Activated naive CD8-positive, alpha-beta T cell treated with anti-CD3 and anti-CD28 coated beads, Interleukin-2, amount 10 ng/mL, durations not matched to agents 7 days and 5 days (primary cell): ENCODE measurements around the gene ZNF791. TPM values are rescaled to one million over a fixed set of nuclear protein-coding genes. Genes with fewer than 3 reads are reported as not detected.
"Not testable (repeated sequence)": the region's sequence is repeated elsewhere in the genome, so short reads cannot be mapped to it uniquely, and the experiment has no call there.

Source experiments
- ATAC-seq: fragments of 150-1000 bp; cut with Tn5 transposase; one replicate; pipeline ENCODE4 v1.10.0; 2021; ENCODE audit warnings: low read depth, moderate library complexity
- POLR2A ChIA-PET: fragments of 350-600 bp; sonication (Branson Sonifier 250); formaldehyde crosslinking; loops from one replicate; lab custom pipeline; 2021; ENCODE audit warnings: antibody characterized with exemption; lab: Charles Lee
- DNase-seq: peaks from one replicate; pipeline ENCODE4 v3.0.0; 2021
- H3K27ac Mint-ChIP-seq: one replicate; pipeline ENCODE4 v1.8.0; 2022; ENCODE audit warnings: mild to moderate bottlenecking, mixed read lengths
- H3K27me3 Mint-ChIP-seq: one replicate; pipeline ENCODE4 v1.8.0; 2022; ENCODE audit warnings: mild to moderate bottlenecking, moderate library complexity, mixed read lengths
- H3K36me3 Mint-ChIP-seq: one replicate; pipeline ENCODE4 v1.8.0; 2021; ENCODE audit warnings: mild to moderate bottlenecking, mixed read lengths
- H3K4me1 Mint-ChIP-seq: one replicate; pipeline ENCODE4 v1.8.0; 2021; ENCODE audit warnings: mixed read lengths
- H3K4me3 Mint-ChIP-seq: one replicate; pipeline ENCODE4 v1.8.0; 2022; ENCODE audit warnings: mild to moderate bottlenecking, moderate library complexity, mixed read lengths
- H3K9me3 Mint-ChIP-seq: one replicate; pipeline ENCODE4 v1.8.0; 2021; ENCODE audit warnings: mixed read lengths
- total RNA-seq, 2 experiments: library from RNA; stranded (reverse); gene quantifications; one replicate each; pipeline ENCODE4 v1.2.3, GENCODE V29; 2021

Gene ZNF791
- 10 to 100 TPM; 37.1 to 42.7 TPM for total RNA-seq

DNA sequence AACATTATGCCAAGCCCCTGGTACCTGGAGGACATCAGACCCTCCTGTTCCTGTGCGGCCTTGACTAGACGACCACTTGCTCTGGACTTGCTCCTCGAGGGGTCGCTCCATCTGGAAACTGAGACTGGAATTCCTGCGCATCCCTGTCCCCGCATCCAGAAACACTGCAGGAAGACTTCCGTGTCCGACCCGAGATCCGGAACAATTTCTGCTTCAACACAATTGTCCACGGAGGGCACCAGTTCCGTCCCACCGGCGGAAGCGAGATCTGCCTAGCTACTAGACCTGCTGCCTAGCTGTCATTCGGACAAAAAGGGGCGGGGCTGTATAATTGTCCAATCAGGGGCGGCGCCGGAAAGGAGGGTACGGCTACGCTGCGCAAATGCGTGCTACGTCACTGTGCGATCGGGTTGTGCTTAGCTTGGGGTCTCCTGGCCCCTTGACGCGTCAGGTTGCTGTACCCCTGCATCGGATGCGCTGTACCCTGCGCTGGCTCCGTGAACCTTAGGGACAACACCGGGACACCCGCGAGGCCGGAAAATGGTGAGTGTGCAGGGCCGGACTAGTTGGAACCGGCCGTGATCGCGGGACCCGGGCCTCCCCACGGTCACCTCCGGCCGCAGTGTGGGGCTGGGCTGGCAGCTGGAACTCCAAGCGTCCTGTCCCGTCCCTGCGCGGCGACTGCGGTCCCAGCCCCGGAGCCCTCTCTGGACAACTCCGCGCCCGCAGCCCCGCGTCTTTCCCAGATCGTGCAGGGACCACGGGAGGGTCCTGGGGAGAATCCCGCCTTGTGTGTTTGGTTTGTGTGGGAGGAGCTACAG, at the start of gene ZNF791, which contains the start of gene ZNF490:
Gene ZNF791 (plus strand): TSS at position 381 of the 821 bp plus-strand sequence. CDS start 160 bp downstream, at position 541.
Gene ZNF490 (minus strand): TSS at position 274 of the 821 bp plus-strand sequence. CDS start 133 bp downstream, at position 141.
- peaks cover 18% of the 10 kb centered on the region for H3K36me3 Mint-ChIP-seq
- POLR2A ChIA-PET: interaction anchor here (0.6 to 2.0 kb wide), 11 partner anchors 13 to 181 kb away, joined by 3 to 8 read pairs (median 3); partner anchors contain the start of genes DHPS, JUNB, MAN2B1 and WDR83
- ATAC-seq: peak; percentile 88

DNA sequence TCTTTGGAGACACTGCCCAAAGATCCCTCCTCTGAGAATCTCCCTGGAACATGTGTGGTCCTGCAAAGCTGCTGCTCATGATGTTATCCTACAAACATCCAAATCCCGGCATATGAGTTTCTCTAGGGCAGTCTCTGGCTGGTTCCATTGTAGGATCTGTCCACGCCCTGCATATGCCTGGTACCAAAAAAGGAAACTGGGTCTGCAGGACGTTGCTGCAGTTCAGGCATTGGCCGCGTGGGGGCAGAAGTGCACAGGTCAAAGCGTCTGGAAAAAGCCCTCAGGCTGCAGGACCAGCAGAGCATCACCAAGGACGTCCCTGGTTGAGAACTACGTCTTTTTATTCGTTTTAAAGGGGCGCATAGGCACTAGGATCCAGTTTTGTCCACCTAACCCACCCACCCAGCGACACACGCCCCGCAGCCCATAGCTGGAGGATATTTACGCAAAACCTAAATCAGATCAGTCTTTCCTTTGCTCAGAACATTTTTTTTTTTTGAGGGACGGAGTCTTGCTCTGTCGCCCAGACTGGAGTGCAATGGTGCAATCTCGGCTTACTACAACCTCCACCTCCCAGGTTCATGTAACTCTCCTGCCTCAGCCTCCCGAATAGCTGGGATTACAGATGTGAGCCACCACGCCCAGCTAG, 46.6 kb upstream of the ZNF791 start:
- peak; percentile 85 for ATAC-seq
- Mint-ChIP-seq H3K4me1 (peaks cover 5% of the 10 kb centered on the region), H3K9me3 (no peaks in the 10 kb centered on the region), H3K27me3 (peaks cover 3% of the 10 kb centered on the region), H3K27ac (peak overlapping the region; percentile 5), H3K4me3 (peak overlapping the region; percentile 41), H3K36me3 (no peaks in the 10 kb centered on the region)
- POLR2A ChIA-PET: interaction anchor here (0.9 to 1.9 kb wide), 3 partner anchors 102 to 112 kb away, joined by 4 to 5 read pairs (median 4); partner anchors contain the start of genes MAN2B1 and WDR83
- DNase-seq: peak; percentile 96

More for the DNA sequence above, at the start of gene ZNF791, which contains the start of gene ZNF490:
- H3K27ac Mint-ChIP-seq: peak within 1 kb of the TSS; percentile 99
- H3K4me3 Mint-ChIP-seq: peak within 1 kb of the TSS; percentile 99
- DNase-seq: peak; percentile 91
- H3K4me1 Mint-ChIP-seq: peaks cover 26% of the 10 kb centered on the region
- no peaks in the 10 kb centered on the region for H3K9me3 Mint-ChIP-seq
- no peaks in the 10 kb centered on the region for H3K27me3 Mint-ChIP-seq

DNA sequence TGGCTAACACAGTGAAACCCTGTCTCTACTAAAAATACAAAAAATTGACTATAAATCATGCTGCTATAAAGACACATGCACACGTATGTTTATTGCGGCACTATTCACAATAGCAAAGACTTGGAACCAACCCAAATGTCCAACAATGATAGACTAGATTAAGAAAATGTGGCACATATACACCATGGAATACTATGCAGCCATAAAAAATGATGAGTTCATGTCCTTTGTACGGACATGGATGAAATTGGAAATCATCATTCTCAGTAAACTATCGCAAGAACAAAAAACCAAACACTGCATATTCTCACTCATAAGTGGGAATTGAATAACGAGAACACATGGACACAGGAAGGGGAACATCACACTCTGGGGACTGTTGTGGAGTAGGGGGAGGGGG, 44.3 kb upstream of the ZNF791 start:
- H3K36me3 Mint-ChIP-seq, DNase-seq, H3K4me3 Mint-ChIP-seq, H3K9me3 Mint-ChIP-seq, H3K27ac Mint-ChIP-seq, POLR2A ChIA-PET, H3K27me3 Mint-ChIP-seq, H3K4me1 Mint-ChIP-seq, ATAC-seq: not testable (repeated sequence)

DNA sequence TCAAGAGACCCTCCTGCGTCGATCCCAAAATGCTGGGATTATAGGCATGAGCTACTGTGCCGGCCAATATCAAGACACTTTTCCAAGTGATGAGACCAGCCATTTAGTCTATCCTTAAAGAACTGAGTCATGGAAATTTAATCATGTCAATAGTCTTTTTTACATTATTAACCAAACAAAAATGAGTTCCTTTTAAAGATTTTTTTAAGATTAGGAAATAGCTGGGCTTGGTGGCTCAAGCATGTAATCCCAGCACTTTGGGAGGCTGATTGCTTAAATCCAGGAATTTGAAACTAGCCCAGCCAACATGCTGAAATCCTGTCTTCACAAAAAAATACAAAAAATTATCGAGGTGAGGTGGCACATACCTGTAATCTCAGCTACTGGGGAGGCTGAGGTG, 42.8 kb upstream of the ZNF791 start:
- peaks cover 5% of the 10 kb centered on the region for H3K4me1 Mint-ChIP-seq
- POLR2A ChIA-PET: interaction anchor here (0.7 kb wide), 1 partner anchor 43 kb away, joined by 3 read pairs; the partner anchor contains the start of gene ZNF791
- peaks cover 3% of the 10 kb centered on the region for H3K27me3 Mint-ChIP-seq
- H3K4me3 Mint-ChIP-seq: no peak overlapping the region
- H3K9me3 Mint-ChIP-seq: no peaks in the 10 kb centered on the region
- H3K36me3 Mint-ChIP-seq: no peaks in the 10 kb centered on the region
- no peak overlapping the region for H3K27ac Mint-ChIP-seq
- no peak for ATAC-seq
- DNase-seq: no peak

DNA sequence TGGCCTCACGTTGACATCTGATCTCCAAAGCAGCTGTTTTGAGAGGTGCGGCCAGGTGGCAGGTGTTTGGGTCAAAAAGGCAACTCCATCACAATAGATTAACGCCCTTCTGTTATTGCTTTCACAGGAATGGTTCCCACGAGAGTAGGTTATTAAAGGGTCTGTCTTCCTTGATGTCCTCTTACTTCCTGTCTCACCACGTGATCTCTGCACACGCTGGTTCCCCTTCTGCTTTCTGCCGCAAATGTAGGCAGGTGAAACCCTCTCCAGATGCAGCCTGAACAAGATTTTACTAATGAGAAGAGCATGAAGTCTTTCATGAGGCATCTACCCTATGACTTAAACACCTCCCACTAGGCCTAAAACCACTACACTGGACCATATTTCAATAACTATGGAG, 36.7 kb upstream of the ZNF791 start:
- POLR2A ChIA-PET: no interaction called here
- peaks cover 23% of the 10 kb centered on the region for H3K36me3 Mint-ChIP-seq
- peaks cover 5% of the 10 kb centered on the region for H3K9me3 Mint-ChIP-seq
- no peak overlapping the region for H3K27ac Mint-ChIP-seq
- DNase-seq (no peak), ATAC-seq (peak; percentile 39)
- peaks cover 7% of the 10 kb centered on the region for H3K4me1 Mint-ChIP-seq
- no peaks in the 10 kb centered on the region for H3K27me3 Mint-ChIP-seq
- H3K4me3 Mint-ChIP-seq: no peak overlapping the region

GRCh38 chr19:12578641-12579040, 32.1 kb upstream of the ZNF791 start:
- Mint-ChIP-seq H3K27me3 (no peaks in the 10 kb centered on the region), H3K27ac (no peak overlapping the region), H3K36me3 (peaks cover 64% of the 10 kb centered on the region), H3K4me3 (no peak overlapping the region), H3K9me3 (peaks cover 27% of the 10 kb centered on the region), H3K4me1 (peaks cover 7% of the 10 kb centered on the region)
- DNase-seq (no peak), ATAC-seq (no peak)
- POLR2A ChIA-PET: no interaction called here

- POLR2A ChIA-PET: no interaction called here
- Mint-ChIP-seq H3K4me3 (no peak overlapping the region), H3K36me3 (peaks cover 71% of the 10 kb centered on the region), H3K27ac (no peak overlapping the region), H3K9me3 (peaks cover 30% of the 10 kb centered on the region), H3K27me3 (no peaks in the 10 kb centered on the region), H3K4me1 (no peaks in the 10 kb centered on the region)
- ATAC-seq (no peak), DNase-seq (no peak)
These were observed 30.5 kb upstream of the ZNF791 start for GRCh38 chr19:12580180-12580694.

DNA sequence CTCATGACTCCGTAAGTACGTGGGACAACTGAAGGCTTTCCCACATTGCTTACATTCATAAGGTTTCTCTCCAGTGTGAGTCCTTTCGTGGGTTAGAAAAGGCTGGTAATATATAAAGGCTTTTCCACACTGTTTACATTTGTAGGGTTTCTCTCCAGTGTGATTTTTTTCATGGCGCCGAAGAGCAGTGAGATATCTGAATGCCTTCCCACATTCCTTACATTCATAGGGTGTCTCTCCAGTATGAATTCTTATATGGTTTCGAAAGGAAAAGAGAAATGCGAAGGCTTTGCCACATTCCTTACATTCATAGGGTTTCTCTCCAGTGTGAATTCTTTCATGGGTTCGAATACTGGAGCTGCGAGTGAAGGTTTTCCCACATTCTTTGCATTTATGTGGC, 29.6 kb upstream of the ZNF791 start:
- Mint-ChIP-seq H3K4me3 (no peak overlapping the region), H3K4me1 (no peaks in the 10 kb centered on the region), H3K27ac (no peak overlapping the region), H3K9me3 (peaks cover 30% of the 10 kb centered on the region), H3K27me3 (no peaks in the 10 kb centered on the region), H3K36me3 (peaks cover 72% of the 10 kb centered on the region)
- DNase-seq (no peak), ATAC-seq (no peak)
- POLR2A ChIA-PET: no interaction called here

DNA sequence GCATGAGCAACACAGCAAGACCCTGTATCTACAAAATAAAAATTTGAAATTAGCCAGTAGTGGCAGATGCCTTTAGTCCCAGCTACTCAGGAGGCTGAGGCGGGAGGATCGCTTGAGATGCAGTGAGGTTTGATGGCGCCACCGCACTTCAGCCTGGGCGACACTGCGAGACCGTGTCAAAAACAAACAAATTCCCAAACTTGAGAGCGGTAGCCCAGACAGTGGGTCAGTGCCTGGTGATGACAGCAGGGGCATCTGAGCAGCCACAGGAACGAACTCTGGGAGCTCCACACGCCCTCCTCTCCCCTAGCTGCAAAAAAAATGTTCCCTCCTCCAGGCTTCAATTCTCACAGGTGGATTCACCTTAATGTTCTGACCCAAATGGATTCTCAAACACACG, 14.2 kb upstream of the ZNF791 start:
- no peaks in the 10 kb centered on the region for H3K4me1 Mint-ChIP-seq
- DNase-seq (no peak), ATAC-seq (no peak)
- no peak overlapping the region for H3K27ac Mint-ChIP-seq
- H3K27me3 Mint-ChIP-seq: no peaks in the 10 kb centered on the region
- POLR2A ChIA-PET: no interaction called here
- no peaks in the 10 kb centered on the region for H3K9me3 Mint-ChIP-seq
- no peak overlapping the region for H3K4me3 Mint-ChIP-seq
- peaks cover 31% of the 10 kb centered on the region for H3K36me3 Mint-ChIP-seq

DNA sequence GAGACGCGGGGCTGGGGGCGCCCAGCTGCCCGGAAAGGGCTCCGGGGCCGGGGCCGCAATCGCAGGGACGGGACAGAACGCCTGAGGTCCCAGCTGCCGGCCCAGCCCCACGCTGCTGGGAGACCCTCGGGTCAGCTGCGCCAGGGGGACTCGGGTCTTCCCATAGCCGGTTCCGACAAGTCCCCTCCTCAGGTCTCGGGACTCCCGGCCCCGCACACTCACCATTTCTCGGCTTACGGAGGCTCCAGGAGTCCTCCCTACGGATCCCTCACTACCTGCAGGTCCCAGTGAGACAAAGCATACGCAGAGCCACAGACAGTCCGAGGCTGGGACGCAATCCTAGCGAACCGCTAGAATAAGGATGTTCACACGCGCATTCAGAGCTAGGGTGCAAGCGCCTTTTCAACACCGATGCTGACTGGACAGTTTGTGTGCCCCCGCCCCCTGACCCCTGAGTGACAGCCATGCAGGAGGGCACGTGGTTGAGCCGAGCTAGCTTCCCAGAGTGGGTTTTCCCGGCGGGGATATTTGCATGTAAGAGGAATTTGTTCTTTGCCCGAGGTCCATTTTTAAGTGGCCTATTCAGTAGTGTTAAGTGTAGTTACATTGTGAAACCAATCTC, 13.7 kb upstream of the ZNF791 start:
- no peaks in the 10 kb centered on the region for H3K4me1 Mint-ChIP-seq
- H3K9me3 Mint-ChIP-seq: no peaks in the 10 kb centered on the region
- DNase-seq (no peak), ATAC-seq (no peak)
- no peak overlapping the region for H3K27ac Mint-ChIP-seq
- H3K4me3 Mint-ChIP-seq: no peak overlapping the region
- H3K36me3 Mint-ChIP-seq: peaks cover 32% of the 10 kb centered on the region
- H3K27me3 Mint-ChIP-seq: no peaks in the 10 kb centered on the region
- POLR2A ChIA-PET: no interaction called here

- POLR2A ChIA-PET: interaction anchor here (1.1 kb wide), 1 partner anchor 13 kb away, joined by 5 read pairs; the partner anchor contains the start of genes ZNF490 and ZNF791
These were observed 13.1 kb upstream of the ZNF791 start for GRCh38 chr19:12597594-12597993.

GRCh38 chr19:12603714-12604113, 7.0 kb upstream of the ZNF791 start:
- H3K9me3 Mint-ChIP-seq: no peaks in the 10 kb centered on the region
- H3K27me3 Mint-ChIP-seq: no peaks in the 10 kb centered on the region
- peaks cover 12% of the 10 kb centered on the region for H3K4me1 Mint-ChIP-seq
- peak overlapping the region; percentile 16 for H3K4me3 Mint-ChIP-seq
- ATAC-seq (peak; percentile 84), DNase-seq (no peak)
- peak overlapping the region; percentile 61 for H3K27ac Mint-ChIP-seq
- peaks cover 34% of the 10 kb centered on the region for H3K36me3 Mint-ChIP-seq
- POLR2A ChIA-PET: interaction anchor here (0.5 to 1.1 kb wide), 8 partner anchors 10 to 549 kb away, joined by 3 to 16 read pairs (median 3); a partner anchor contains a TSS

More at GRCh38 chr19:12597594-12597993, 13.1 kb upstream of the ZNF791 start:
- no peak for ATAC-seq
- Mint-ChIP-seq H3K27ac (no peak overlapping the region), H3K4me1 (no peaks in the 10 kb centered on the region), H3K4me3 (no peak overlapping the region), H3K9me3 (no peaks in the 10 kb centered on the region), H3K27me3 (no peaks in the 10 kb centered on the region), H3K36me3 (peaks cover 38% of the 10 kb centered on the region)
- DNase-seq: no peak

GRCh38 chr19:12606796-12607195, 3.9 kb upstream of the ZNF791 start:
- no peak overlapping the region for H3K27ac Mint-ChIP-seq
- H3K4me1 Mint-ChIP-seq: peaks cover 18% of the 10 kb centered on the region
- no peak for DNase-seq
- peaks cover 23% of the 10 kb centered on the region for H3K36me3 Mint-ChIP-seq
- ATAC-seq: no peak
- H3K27me3 Mint-ChIP-seq: no peaks in the 10 kb centered on the region
- H3K9me3 Mint-ChIP-seq: no peaks in the 10 kb centered on the region
- POLR2A ChIA-PET: interaction anchor here (0.6 kb wide), 1 partner anchor 167 kb away, joined by 3 read pairs; no protein-coding TSS in a partner anchor
- H3K4me3 Mint-ChIP-seq: no peak overlapping the region
